ENCODE data around the gene SPATA24. TPM values are rescaled to one million over a fixed set of nuclear protein-coding genes. Genes with fewer than 3 reads are reported as not detected.

Gene SPATA24, protein sequence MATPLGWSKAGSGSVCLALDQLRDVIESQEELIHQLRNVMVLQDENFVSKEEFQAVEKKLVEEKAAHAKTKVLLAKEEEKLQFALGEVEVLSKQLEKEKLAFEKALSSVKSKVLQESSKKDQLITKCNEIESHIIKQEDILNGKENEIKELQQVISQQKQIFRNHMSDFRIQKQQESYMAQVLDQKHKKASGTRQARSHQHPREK
- 6.5 and 9.6 TPM in 2 replicates for total RNA-seq (2021)
- percentile 60 among the genes with signal in this experiment for Bru-seq, nascent RNA
- percentile 58 among the genes with signal in this experiment for BruChase-seq, experiment 1, labeled RNA remaining after a 2-hour chase
- percentile 53 among the genes with signal in this experiment for BruChase-seq, experiment 2, labeled RNA remaining after a 6-hour chase
- long read RNA-seq, partial matches to known transcripts = 0 of 1 reads
- long read RNA-seq, other reads (novel, unspliced or antisense) = 0 of 1 reads

DNA sequence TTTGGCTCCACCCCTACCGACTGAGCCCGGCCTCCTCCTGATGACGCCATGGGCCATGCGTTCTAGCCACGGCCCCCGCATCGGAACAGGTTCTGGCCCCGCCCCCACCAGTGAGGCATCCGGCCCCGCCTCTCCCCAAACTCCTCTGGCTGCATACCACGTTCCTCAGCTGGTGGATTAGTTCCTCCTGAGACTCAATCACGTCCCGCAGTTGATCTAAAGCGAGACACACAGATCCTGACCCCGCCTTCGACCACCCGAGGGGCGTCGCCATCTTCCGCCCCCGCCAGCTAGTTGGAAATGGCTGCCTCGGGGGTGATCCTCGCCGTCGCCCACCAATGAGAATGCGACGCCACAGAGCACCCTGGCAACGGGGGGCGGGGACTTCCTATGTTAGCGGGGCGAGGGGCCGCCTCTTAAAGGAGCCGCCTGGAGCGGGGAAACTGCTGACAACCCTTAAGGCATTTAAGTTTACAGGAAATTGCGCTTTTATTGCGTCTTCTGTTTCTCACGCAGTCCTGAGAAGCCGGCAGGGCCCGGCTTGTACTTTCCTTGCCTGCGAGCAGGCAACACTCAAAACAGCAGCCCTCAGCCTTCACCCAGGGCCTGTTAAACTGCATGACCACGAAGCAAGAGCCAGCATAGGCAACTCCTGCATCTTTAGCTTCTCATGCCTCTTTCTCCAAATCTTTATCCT lies at the start of gene SPATA24:
Gene SPATA24 (minus strand): TSS at position 303 of the 697 bp plus-strand sequence. CDS start 29 bp downstream, at position 274.
- CTCF ChIA-PET = no interaction called here
- Histone ChIP-seq H3F3A (ENCODE audit: insufficient read depth, low read depth) (peaks cover 8% of the 10 kb centered on the region; the same call in 1 of the 2 replicates), H4K20me1 (ENCODE audit: insufficient read depth) (no peaks in the 10 kb centered on the region), H3K4me3 (peak within 1 kb of the TSS; percentile 67), H3K9me3 (ENCODE audit: insufficient read depth, low read depth) (no peaks in the 10 kb centered on the region), H3K36me3 (ENCODE audit: low read depth) (no peaks in the 10 kb centered on the region), H3K4me1 (replicated peaks; ENCODE audit: insufficient read depth) (peaks cover 15% of the 10 kb centered on the region), H2AFZ (peak within 1 kb of the TSS; percentile 76), H3K27me3 (ENCODE audit: insufficient read depth, low read depth) (no peaks in the 10 kb centered on the region), H3K4me2 (peak within 1 kb of the TSS; percentile 95), H3K27ac (peak within 1 kb of the TSS; percentile 78), H3K79me2 (ENCODE audit: low read depth) (no peaks in the 10 kb centered on the region), H3K9me2 (ENCODE audit: insufficient read depth) (no peaks in the 10 kb centered on the region)
- peak; percentile 91 to 95 for DNase-seq
- POLR2A ChIA-PET (ENCODE audit: unreplicated experiment) = interaction anchor here (0.6 kb wide), 2 partner anchors 358 to 1066 kb away, joined by 5 to 24 read pairs; no protein-coding TSS in a partner anchor
- TF ChIP-seq EZH2 (IDR thresholded peaks at IDR 0.05; ENCODE audit: low read depth) = no peak
- TF ChIP-seq, protein P1, sequence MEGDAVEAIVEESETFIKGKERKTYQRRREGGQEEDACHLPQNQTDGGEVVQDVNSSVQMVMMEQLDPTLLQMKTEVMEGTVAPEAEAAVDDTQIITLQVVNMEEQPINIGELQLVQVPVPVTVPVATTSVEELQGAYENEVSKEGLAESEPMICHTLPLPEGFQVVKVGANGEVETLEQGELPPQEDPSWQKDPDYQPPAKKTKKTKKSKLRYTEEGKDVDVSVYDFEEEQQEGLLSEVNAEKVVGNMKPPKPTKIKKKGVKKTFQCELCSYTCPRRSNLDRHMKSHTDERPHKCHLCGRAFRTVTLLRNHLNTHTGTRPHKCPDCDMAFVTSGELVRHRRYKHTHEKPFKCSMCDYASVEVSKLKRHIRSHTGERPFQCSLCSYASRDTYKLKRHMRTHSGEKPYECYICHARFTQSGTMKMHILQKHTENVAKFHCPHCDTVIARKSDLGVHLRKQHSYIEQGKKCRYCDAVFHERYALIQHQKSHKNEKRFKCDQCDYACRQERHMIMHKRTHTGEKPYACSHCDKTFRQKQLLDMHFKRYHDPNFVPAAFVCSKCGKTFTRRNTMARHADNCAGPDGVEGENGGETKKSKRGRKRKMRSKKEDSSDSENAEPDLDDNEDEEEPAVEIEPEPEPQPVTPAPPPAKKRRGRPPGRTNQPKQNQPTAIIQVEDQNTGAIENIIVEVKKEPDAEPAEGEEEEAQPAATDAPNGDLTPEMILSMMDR (conservative IDR thresholded peaks at IDR 0.05) = no peak
- intact Hi-C loops (cut with micrococcal nuclease; ENCODE audit: unreplicated experiment) = no loop called here
- BruUV-seq (replicated peaks) = no TSS peak

DNA sequence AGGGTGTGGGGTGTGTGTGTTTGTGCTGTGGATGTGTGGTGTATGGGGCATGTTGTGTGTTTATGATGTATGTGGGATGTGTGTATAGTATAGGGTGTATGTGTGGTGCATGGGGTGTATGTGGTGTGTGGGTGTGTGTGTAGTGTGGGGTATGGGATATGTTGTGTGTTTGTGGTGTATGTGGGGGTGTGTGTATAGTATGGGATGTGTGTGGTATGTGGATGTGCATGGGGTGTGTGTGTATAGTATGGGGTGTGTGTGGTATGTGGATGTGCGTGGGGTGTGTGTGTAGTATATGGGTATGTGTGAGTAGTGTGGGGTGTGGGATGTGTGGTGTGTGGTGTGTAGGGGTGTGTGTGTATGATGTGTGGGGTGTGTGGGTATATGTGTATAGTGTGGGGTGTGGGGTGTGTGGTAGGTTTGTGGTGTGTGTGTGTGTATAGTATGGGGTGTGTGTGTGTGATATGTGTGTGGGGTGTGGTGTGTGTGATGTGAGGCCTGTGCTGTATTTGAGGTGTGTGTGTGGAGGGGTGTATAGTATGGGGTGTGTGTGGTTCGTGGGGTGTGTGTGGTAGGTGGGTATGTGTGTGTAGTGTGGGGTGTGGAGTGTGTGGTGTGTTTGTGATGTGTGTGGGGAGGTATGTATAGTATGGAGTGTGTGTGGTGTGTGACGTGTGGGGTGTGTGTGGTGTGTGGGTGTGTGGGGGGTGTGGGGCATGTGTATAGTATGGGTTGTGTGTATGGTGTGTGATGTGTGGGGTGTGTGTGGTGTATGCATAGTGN lies 48.2 kb upstream of the SPATA24 start:
- POLR2A ChIA-PET (ENCODE audit: unreplicated experiment) = no interaction called here
- no peak for DNase-seq
- Histone ChIP-seq H3K9me3 (ENCODE audit: insufficient read depth, low read depth) (no peaks in the 10 kb centered on the region), H3K4me1 (replicated peaks; ENCODE audit: insufficient read depth) (no peaks in the 10 kb centered on the region), H3K9me2 (ENCODE audit: insufficient read depth) (no peaks in the 10 kb centered on the region), H3F3A (ENCODE audit: insufficient read depth, low read depth) (peaks cover 3% of the 10 kb centered on the region; the same call in 1 of the 2 replicates), H2AFZ (no peak overlapping the region), H3K27ac (no peak overlapping the region), H4K20me1 (ENCODE audit: insufficient read depth) (no peaks in the 10 kb centered on the region), H3K79me2 (ENCODE audit: low read depth) (no peaks in the 10 kb centered on the region), H3K4me2 (no peak overlapping the region), H3K36me3 (ENCODE audit: low read depth) (no peaks in the 10 kb centered on the region), H3K4me3 (no peak overlapping the region), H3K27me3 (ENCODE audit: insufficient read depth, low read depth) (no peaks in the 10 kb centered on the region)
- CTCF ChIA-PET = no interaction called here
- intact Hi-C loops (cut with micrococcal nuclease; ENCODE audit: unreplicated experiment) = no loop called here
- no TSS peak for BruUV-seq (replicated peaks)
- TF ChIP-seq EZH2 (IDR thresholded peaks at IDR 0.05; ENCODE audit: low read depth) = no peak
- TF ChIP-seq, protein P1 (conservative IDR thresholded peaks at IDR 0.05) = no peak

DNA sequence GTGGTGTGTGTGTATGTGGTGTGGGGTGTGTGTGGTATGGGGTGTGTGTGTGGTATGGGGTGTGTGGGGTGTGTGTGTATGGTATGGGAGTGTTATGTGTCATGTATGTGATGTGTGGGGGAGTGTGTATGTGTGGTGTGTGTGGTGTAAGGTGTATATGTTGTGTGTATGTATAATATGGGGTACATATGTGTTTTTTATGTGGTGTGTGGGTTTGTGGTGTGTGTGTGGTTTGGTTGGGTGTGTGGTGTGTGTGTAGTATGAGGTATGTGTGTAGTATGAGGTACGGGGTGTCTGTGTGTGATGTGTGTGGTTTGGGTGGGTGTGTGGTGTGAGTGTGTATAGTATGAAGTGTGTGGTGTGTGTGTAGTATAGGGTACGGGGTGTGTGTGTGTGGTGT lies 47.3 kb upstream of the SPATA24 start:
- CTCF ChIA-PET = no interaction called here
- no peak for DNase-seq
- Histone ChIP-seq H3K9me3 (ENCODE audit: insufficient read depth, low read depth) (no peaks in the 10 kb centered on the region), H3K27me3 (ENCODE audit: insufficient read depth, low read depth) (no peaks in the 10 kb centered on the region), H3K4me2 (no peak overlapping the region), H3K79me2 (ENCODE audit: low read depth) (no peaks in the 10 kb centered on the region), H4K20me1 (ENCODE audit: insufficient read depth) (no peaks in the 10 kb centered on the region), H3K27ac (no peak overlapping the region), H3F3A (ENCODE audit: insufficient read depth, low read depth) (peaks cover 3% of the 10 kb centered on the region; the same call in 1 of the 2 replicates), H3K4me1 (replicated peaks; ENCODE audit: insufficient read depth) (no peaks in the 10 kb centered on the region), H2AFZ (no peak overlapping the region), H3K36me3 (ENCODE audit: low read depth) (no peaks in the 10 kb centered on the region), H3K9me2 (ENCODE audit: insufficient read depth) (no peaks in the 10 kb centered on the region), H3K4me3 (no peak overlapping the region)
- POLR2A ChIA-PET (ENCODE audit: unreplicated experiment) = no interaction called here
- intact Hi-C loops (cut with micrococcal nuclease; ENCODE audit: unreplicated experiment) = no loop called here
- TF ChIP-seq, protein P1 (conservative IDR thresholded peaks at IDR 0.05) = no peak
- no peak for TF ChIP-seq EZH2 (IDR thresholded peaks at IDR 0.05; ENCODE audit: low read depth)
- BruUV-seq (replicated peaks) = no TSS peak
